Glutamatergic neuron (in vitro differentiated cells): ENCODE results near the gene UPK3A. TPM values are rescaled to one million over a fixed set of nuclear protein-coding genes. Genes with fewer than 3 reads are reported as not detected.

Source experiments
- DNase-seq: peaks from one replicate; pipeline ENCODE4 v3.0.0; 2022
- H3K27ac Mint-ChIP-seq: one replicate; pipeline ENCODE4 v1.8.0; 2020; ENCODE audit warnings: mild to moderate bottlenecking, mixed read lengths, inconsistent platforms; ENCODE audit not compliant: unreplicated experiment
- H3K27me3 Mint-ChIP-seq: one replicate; pipeline ENCODE4 v1.8.0; 2020; ENCODE audit warnings: mild to moderate bottlenecking, moderate library complexity, mixed read lengths, inconsistent platforms; ENCODE audit not compliant: unreplicated experiment
- H3K36me3 Mint-ChIP-seq: one replicate; pipeline ENCODE4 v1.8.0; 2020; ENCODE audit warnings: mild to moderate bottlenecking, mixed read lengths, inconsistent platforms; ENCODE audit not compliant: unreplicated experiment
- H3K4me1 Mint-ChIP-seq: one replicate; pipeline ENCODE4 v1.8.0; 2020; ENCODE audit warnings: mild to moderate bottlenecking, low read depth, mixed read lengths, inconsistent platforms; ENCODE audit not compliant: unreplicated experiment
- H3K4me3 Mint-ChIP-seq: one replicate; pipeline ENCODE4 v1.8.0; 2020; ENCODE audit warnings: mild to moderate bottlenecking, mixed read lengths, inconsistent platforms; ENCODE audit not compliant: unreplicated experiment
- H3K9me3 Mint-ChIP-seq: one replicate; pipeline ENCODE4 v1.8.0; 2020; ENCODE audit warnings: mild to moderate bottlenecking, moderate library complexity, mixed read lengths, inconsistent platforms; ENCODE audit not compliant: unreplicated experiment
- CTCF ChIP-seq: fragments of 200-600 bp; sonication (generic); IDR thresholded peaks from one replicate; pipeline ENCODE4 v1.5.0; 2021; ENCODE audit not compliant: partially characterized antibody, unreplicated experiment
- total RNA-seq: library from RNA; stranded (reverse); fragmentation: NEBNext Ultra II Directional; extraction: Animal tissue kit (Norgen Biotek cat#: 25700); gene quantifications from one replicate; pipeline ENCODE4 v1.2.1, GENCODE V29; 2021; ENCODE audit not compliant: unreplicated experiment

UPK3A gene
- total RNA-seq, 1 donor from 2014 or later = not detected

- DNase-seq = peak; percentile 84
- Mint-ChIP-seq H3K27me3 (peaks cover 17% of the 10 kb centered on the region), H3K4me3 (peak within 1 kb of the TSS; percentile 96), H3K4me1 (peaks cover 8% of the 10 kb centered on the region), H3K9me3 (peaks cover 10% of the 10 kb centered on the region), H3K27ac (peak within 1 kb of the TSS; percentile 95), H3K36me3 (peaks cover 9% of the 10 kb centered on the region)
- no peak for TF ChIP-seq CTCF
Measured at GRCh38 chr22:45240810-45241631, 43.7 kb upstream of the UPK3A start, which contains the start of gene KIAA0930. Gene KIAA0930 (minus strand): TSS chr22:45240894. CDS start chr22:45240703, 191 bp downstream.

- Mint-ChIP-seq H3K27ac (no peak overlapping the region), H3K9me3 (peaks cover 10% of the 10 kb centered on the region), H3K27me3 (peaks cover 17% of the 10 kb centered on the region), H3K36me3 (peaks cover 9% of the 10 kb centered on the region), H3K4me1 (peaks cover 11% of the 10 kb centered on the region), H3K4me3 (no peak overlapping the region)
- TF ChIP-seq CTCF = no peak
- DNase-seq = no peak
Measured at GRCh38 chr22:45242778-45243191, 42.0 kb upstream of the UPK3A start.

DNA sequence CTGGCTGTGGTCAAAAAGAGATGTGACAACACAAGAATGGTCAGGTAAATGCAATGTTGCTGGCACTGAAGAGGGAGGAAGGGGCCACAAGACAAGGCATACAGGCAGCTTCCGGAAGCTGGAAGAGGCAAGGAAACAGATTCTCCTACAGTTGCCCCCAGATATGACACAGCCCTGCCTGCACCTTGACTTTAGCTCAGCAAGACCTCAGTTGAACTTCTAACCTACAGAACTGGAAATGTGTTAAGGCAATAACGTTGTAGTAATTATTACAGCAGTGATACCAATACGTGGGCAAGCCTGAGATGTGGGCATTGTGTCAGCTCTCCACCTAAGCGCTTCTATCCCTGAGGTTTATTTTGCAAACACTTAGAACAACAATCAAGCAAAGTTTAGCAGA is 39.8 kb upstream of the UPK3A start:
- no peak overlapping the region for H3K4me3 Mint-ChIP-seq
- H3K9me3 Mint-ChIP-seq = peaks cover 4% of the 10 kb centered on the region
- H3K4me1 Mint-ChIP-seq = peaks cover 12% of the 10 kb centered on the region
- no peak for TF ChIP-seq CTCF
- no peaks in the 10 kb centered on the region for H3K36me3 Mint-ChIP-seq
- H3K27me3 Mint-ChIP-seq = peaks cover 13% of the 10 kb centered on the region
- no peak overlapping the region for H3K27ac Mint-ChIP-seq
- DNase-seq = no peak

DNA sequence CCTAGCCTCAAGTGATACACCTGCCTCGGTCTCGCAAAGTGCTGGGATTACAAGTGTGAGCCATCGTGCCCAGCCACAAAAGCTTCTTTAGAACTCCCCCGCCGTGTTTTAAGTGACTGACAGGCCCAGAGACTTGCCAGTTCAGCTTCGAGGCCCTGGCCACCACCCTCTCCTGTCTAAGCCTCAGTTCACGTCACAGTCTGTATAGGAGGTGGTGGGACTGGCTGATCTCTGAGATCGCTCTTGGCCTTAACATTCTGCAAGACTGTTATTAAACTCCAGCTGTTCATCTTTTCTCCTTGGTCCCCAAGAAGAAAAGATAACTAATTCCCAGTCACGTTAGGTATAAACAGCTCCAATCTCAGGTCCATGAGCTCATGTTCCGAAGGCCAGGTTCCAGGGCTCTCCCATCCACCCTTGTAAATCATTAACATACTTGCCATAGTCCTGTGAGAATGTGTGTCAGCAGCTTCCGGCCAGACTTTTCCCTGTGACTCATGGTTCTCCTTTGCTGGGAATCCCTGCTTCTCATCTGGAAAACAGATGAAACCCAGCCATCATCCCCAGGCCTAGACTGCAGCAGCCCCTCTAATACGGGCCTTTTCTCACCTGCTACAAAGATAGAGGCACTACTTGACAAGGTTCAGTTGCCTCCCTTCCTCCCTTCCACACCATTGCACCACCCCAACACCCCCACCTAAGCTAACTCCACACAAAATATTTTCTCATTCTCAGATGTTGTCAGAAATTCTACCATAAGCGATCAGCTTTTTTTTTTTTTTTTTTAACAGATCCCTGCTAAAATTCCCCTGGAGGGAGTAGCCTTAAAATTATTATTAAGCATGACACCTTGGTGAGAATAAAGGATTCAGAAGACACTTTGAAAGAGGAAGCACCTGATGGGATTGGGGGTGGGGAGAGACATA is 38.4 kb upstream of the UPK3A start:
- peak overlapping the region; percentile 62 for H3K27ac Mint-ChIP-seq
- DNase-seq = no peak
- no peak overlapping the region for H3K4me3 Mint-ChIP-seq
- no peaks in the 10 kb centered on the region for H3K9me3 Mint-ChIP-seq
- peaks cover 6% of the 10 kb centered on the region for H3K27me3 Mint-ChIP-seq
- H3K4me1 Mint-ChIP-seq = peaks cover 12% of the 10 kb centered on the region
- no peak for TF ChIP-seq CTCF
- H3K36me3 Mint-ChIP-seq = no peaks in the 10 kb centered on the region
